Stomach smooth muscle (tissue), 2 donors: ENCODE data around the gene ERFL.

Source experiments
- H3K27ac ChIP-seq: one replicate; pipeline ENCODE4 v1.7.0; 2013; ENCODE audit warnings: mild to moderate bottlenecking, low read length, inconsistent platforms
- H3K27me3 ChIP-seq, 2 donors: one replicate each; pipeline ENCODE4 v1.7.0; 2013; ENCODE audit warnings: low read length in 2 of 2; ENCODE audit not compliant: insufficient read depth in 2 of 2, control insufficient read depth in 1 of 2
- H3K36me3 ChIP-seq, 2 donors: one replicate each; pipeline ENCODE4 v1.7.0; 2013; ENCODE audit warnings: low read length in 2 of 2; ENCODE audit not compliant: control insufficient read depth in 2 of 2, insufficient read depth in 2 of 2
- H3K4me1 ChIP-seq: one replicate; pipeline ENCODE4 v1.7.0; 2013; ENCODE audit warnings: low read length; ENCODE audit not compliant: control insufficient read depth, insufficient read depth
- H3K4me3 ChIP-seq, 2 donors: one replicate each; pipeline ENCODE4 v1.7.0; 2013; ENCODE audit warnings: low read length in 2 of 2
- H3K9ac ChIP-seq, 2 donors: one replicate each; pipeline ENCODE4 v1.7.0; 2013; ENCODE audit warnings: low read length in 2 of 2, mild to moderate bottlenecking in 1 of 2
- H3K9me3 ChIP-seq, 2 donors: one replicate each; pipeline ENCODE4 v1.7.0; 2013; ENCODE audit warnings: low read length in 2 of 2; ENCODE audit not compliant: control insufficient read depth in 2 of 2
- donor health status: healthy.
- donor health status: Pancreatic carcinoma.

The ERFL gene

GRCh38 chr19:41928221-41928683, at the start of gene ERFL:
Gene ERFL, minus strand, starts transcription at chr19:41928449. Its CDS starts 15,530 bp downstream, at chr19:41912919.
- peaks cover 14% of the 10 kb centered on the region for H3K4me1 ChIP-seq
- H3K27ac ChIP-seq: no peak within 1 kb of the TSS
- peak within 1 kb of the TSS; percentile 40 to 61 for H3K4me3 ChIP-seq
- H3K27me3 ChIP-seq: peaks cover 81 to 91% of the 10 kb centered on the region in 2 donors
- peaks cover 0 to 5% of the 10 kb centered on the region in 2 donors for H3K9me3 ChIP-seq
- no peaks in the 10 kb centered on the region for H3K36me3 ChIP-seq
- H3K9ac ChIP-seq: no peak within 1 kb of the TSS

- Histone ChIP-seq H3K9ac (no peak overlapping the region), H3K27ac (no peak overlapping the region), H3K36me3 (no peaks in the 10 kb centered on the region), H3K4me3 (no peak overlapping the region), H3K4me1 (no peaks in the 10 kb centered on the region), H3K9me3 (no peaks in the 10 kb centered on the region), H3K27me3 (no peaks in the 10 kb centered on the region)
Observed at GRCh38 chr19:41977916-41978315, 49.7 kb upstream of the ERFL start.

GRCh38 chr19:41974652-41975051, 46.4 kb upstream of the ERFL start:
- Histone ChIP-seq H3K36me3 (no peaks in the 10 kb centered on the region), H3K9ac (no peak overlapping the region), H3K4me1 (no peaks in the 10 kb centered on the region), H3K9me3 (no peaks in the 10 kb centered on the region), H3K4me3 (no peak overlapping the region), H3K27ac (no peak overlapping the region), H3K27me3 (peaks cover 0 to under 1% of the 10 kb centered on the region in 2 donors)

GRCh38 chr19:41971363-41971762, 43.1 kb upstream of the ERFL start:
- peaks cover 0 to 8% of the 10 kb centered on the region in 2 donors for H3K27me3 ChIP-seq
- H3K9ac ChIP-seq: no peak overlapping the region
- no peaks in the 10 kb centered on the region for H3K9me3 ChIP-seq
- no peaks in the 10 kb centered on the region for H3K4me1 ChIP-seq
- no peak overlapping the region for H3K27ac ChIP-seq
- no peaks in the 10 kb centered on the region for H3K36me3 ChIP-seq
- no peak overlapping the region for H3K4me3 ChIP-seq

GRCh38 chr19:41969772-41970458, 41.7 kb upstream of the ERFL start:
- peaks cover 0 to 11% of the 10 kb centered on the region in 2 donors for H3K27me3 ChIP-seq
- H3K4me3 ChIP-seq: no peak overlapping the region
- no peak overlapping the region for H3K27ac ChIP-seq
- H3K9me3 ChIP-seq: no peaks in the 10 kb centered on the region
- no peaks in the 10 kb centered on the region for H3K36me3 ChIP-seq
- no peak overlapping the region for H3K9ac ChIP-seq
- no peaks in the 10 kb centered on the region for H3K4me1 ChIP-seq

- H3K4me1 ChIP-seq: no peaks in the 10 kb centered on the region
- H3K27ac ChIP-seq: no peak overlapping the region
- H3K4me3 ChIP-seq: no peak overlapping the region
- H3K9ac ChIP-seq: no peak overlapping the region
- H3K27me3 ChIP-seq: peaks cover 0 to 11% of the 10 kb centered on the region in 2 donors
- no peaks in the 10 kb centered on the region for H3K9me3 ChIP-seq
- H3K36me3 ChIP-seq: no peaks in the 10 kb centered on the region
Observed at GRCh38 chr19:41968751-41969595, 40.7 kb upstream of the ERFL start.

- no peaks in the 10 kb centered on the region for H3K36me3 ChIP-seq
- H3K9me3 ChIP-seq: no peaks in the 10 kb centered on the region
- no peak overlapping the region for H3K27ac ChIP-seq
- H3K4me3 ChIP-seq: no peak overlapping the region
- no peak overlapping the region for H3K9ac ChIP-seq
- peaks cover 0 to 11% of the 10 kb centered on the region in 2 donors for H3K27me3 ChIP-seq
- no peaks in the 10 kb centered on the region for H3K4me1 ChIP-seq
Observed at GRCh38 chr19:41967054-41967783, 39.0 kb upstream of the ERFL start.

- Histone ChIP-seq H3K36me3 (no peaks in the 10 kb centered on the region), H3K9ac (no peak overlapping the region), H3K4me1 (no peaks in the 10 kb centered on the region), H3K4me3 (no peak overlapping the region), H3K27ac (no peak overlapping the region), H3K9me3 (no peaks in the 10 kb centered on the region), H3K27me3 (peaks cover 0 to 11% of the 10 kb centered on the region in 2 donors)
Observed at GRCh38 chr19:41965106-41965505, 36.9 kb upstream of the ERFL start.

- no peak overlapping the region for H3K9ac ChIP-seq
- H3K27ac ChIP-seq: no peak overlapping the region
- peaks cover 0 to under 1% of the 10 kb centered on the region in 2 donors for H3K27me3 ChIP-seq
- H3K4me3 ChIP-seq: no peak overlapping the region
- peaks cover 19% of the 10 kb centered on the region for H3K4me1 ChIP-seq
- H3K9me3 ChIP-seq: no peaks in the 10 kb centered on the region
- peaks cover 0 to 2% of the 10 kb centered on the region in 2 donors for H3K36me3 ChIP-seq
Observed at GRCh38 chr19:41960973-41961372, 32.7 kb upstream of the ERFL start.
